H1 (cell line): ENCODE results near the gene DPP4. TPM values are rescaled to one million over a fixed set of nuclear protein-coding genes. Genes with fewer than 3 reads are reported as not detected.

Experiments
- CTCF ChIA-PET: fragments of 300-600 bp; sonication (Branson Sonifier 250); formaldehyde crosslinking; loops from one replicate; lab custom pipeline; 2021; ENCODE audit not compliant: partially characterized antibody; lab: Charles Lee
- POLR2A ChIA-PET: fragments of 300-600 bp; sonication (Branson Sonifier 250); formaldehyde crosslinking; loops from one replicate; lab custom pipeline; 2021; ENCODE audit warnings: inconsistent platforms; ENCODE audit not compliant: partially characterized antibody; lab: Charles Lee
- DNase-seq, 2 experiments: peaks; one replicate each; pipeline versions ENCODE4 v3.0.0 to v3.0.0-alpha.2; 2010 to 2022; ENCODE audit warnings: low spot score in 2 of 2, low read depth in 1 of 2, mixed read lengths in 1 of 2
- FAIRE-seq: peaks from 2 replicates; lab custom pipeline; 2011; peaks lifted over from hg19 to GRCh38; lab: Jason Lieb, UNC
- H2AFZ ChIP-seq: 2 replicates; pipeline ENCODE4 v1.8.1; 2012; ENCODE audit warnings: low read length, inconsistent platforms
- H2AK5ac ChIP-seq: 2 replicates; pipeline ENCODE4 v1.6.1; 2013; ENCODE audit warnings: low read depth, low read length
- H2BK120ac ChIP-seq: replicated peaks from 2 replicates; pipeline ENCODE3; 2013; ENCODE audit warnings: low read depth, low read length, inconsistent platforms
- H2BK12ac ChIP-seq: 2 replicates; pipeline ENCODE4 v1.6.1; 2013; ENCODE audit warnings: low read depth, low read length
- H2BK15ac ChIP-seq: 2 replicates; pipeline ENCODE4 v1.6.1; 2013; ENCODE audit warnings: low read length
- H2BK20ac ChIP-seq: 2 replicates; pipeline ENCODE4 v1.6.1; 2013; ENCODE audit warnings: low read length
- H2BK5ac ChIP-seq: 2 replicates; pipeline ENCODE4 v1.6.1; 2013; ENCODE audit warnings: low read depth, low read length
- H3K14ac ChIP-seq: 2 replicates; pipeline ENCODE4 v1.6.1; 2013; ENCODE audit warnings: inconsistent platforms; ENCODE audit not compliant: insufficient read length
- H3K18ac ChIP-seq: 2 replicates; pipeline ENCODE4 v1.6.1; 2013; ENCODE audit warnings: low read length; ENCODE audit errors: extremely low read depth
- H3K23ac ChIP-seq: 2 replicates; pipeline ENCODE4 v1.6.1; 2013; ENCODE audit warnings: inconsistent platforms; ENCODE audit not compliant: insufficient read length
- H3K23me2 ChIP-seq: 2 replicates; pipeline ENCODE4 v1.6.1; 2013; ENCODE audit warnings: low read depth, low read length
- H3K27ac ChIP-seq: 2 replicates; pipeline ENCODE4 v1.6.1; 2011; ENCODE audit warnings: low read depth, low read length, inconsistent platforms
- H3K27me3 ChIP-seq, 4 experiments: replicated peaks in 1 of 4; 1 replicate in 1 of 4; 2 replicates in 3 of 4; pipeline versions ENCODE4 v1.6.1 to v1.8.1; 2011 to 2013; ENCODE audit warnings: low read length in 3 of 4, mild to moderate bottlenecking in 3 of 4, inconsistent platforms in 2 of 4, mixed read lengths in 2 of 4, moderate library complexity in 1 of 4; ENCODE audit not compliant: control insufficient read depth in 3 of 4, insufficient read depth in 3 of 4; ENCODE audit errors: extremely low read depth in 1 of 4
- H3K36me3 ChIP-seq, 4 experiments: 2 replicates each; pipeline versions ENCODE4 v1.6.1 to v1.8.1; 2011 to 2013; ENCODE audit warnings: mild to moderate bottlenecking in 4 of 4, low read length in 3 of 4, moderate library complexity in 2 of 4, control low read depth in 1 of 4, inconsistent platforms in 1 of 4; ENCODE audit not compliant: insufficient read depth in 4 of 4, control insufficient read depth in 2 of 4
- H3K4ac ChIP-seq: replicated peaks from 2 replicates; pipeline ENCODE3; 2013; ENCODE audit warnings: low read length, low read depth, mixed read lengths, inconsistent platforms; ENCODE audit not compliant: insufficient read length
- H3K4me1 ChIP-seq, 4 experiments: replicated peaks in 1 of 4; 1 replicate in 1 of 4; 2 replicates in 3 of 4; pipeline versions ENCODE4 v1.6.1 to v1.8.1; 2011 to 2013; ENCODE audit warnings: low read length in 3 of 4, inconsistent platforms in 2 of 4, mixed read lengths in 1 of 4; ENCODE audit not compliant: insufficient read depth in 4 of 4, control insufficient read depth in 3 of 4
- H3K4me2 ChIP-seq, 2 experiments: 2 replicates each; pipeline versions ENCODE4 v1.6.1 to v1.8.1; 2011 to 2013; ENCODE audit warnings: low read depth in 2 of 2, low read length in 2 of 2, control low read depth in 1 of 2, inconsistent platforms in 1 of 2, mild to moderate bottlenecking in 1 of 2; ENCODE audit not compliant: insufficient read depth in 1 of 2
- H3K4me3 ChIP-seq, 4 experiments: fragments of 200-600, 300-600 bp in 1 of 4; sonication (generic), shearing (Covaris generic), sonication (Bioruptor Twin) in 1 of 4; 2 replicates each; pipeline versions ENCODE4 v1.5.1 to v1.8.1; 2011 to 2016; ENCODE audit warnings: low read length in 4 of 4, low read depth in 3 of 4, control low read depth in 2 of 4, inconsistent platforms in 2 of 4, mild to moderate bottlenecking in 2 of 4, mixed read lengths in 1 of 4, moderate library complexity in 1 of 4; ENCODE audit not compliant: insufficient read depth in 2 of 4; ENCODE audit errors: extremely low read depth in 1 of 4
- H3K56ac ChIP-seq: replicated peaks from 2 replicates; pipeline ENCODE3; 2013; ENCODE audit warnings: low read depth, mild to moderate bottlenecking, mixed read lengths, low read length, inconsistent platforms; ENCODE audit not compliant: insufficient read length
- H3K79me1 ChIP-seq: 2 replicates; pipeline ENCODE4 v1.6.1; 2013; ENCODE audit warnings: low read depth, low read length, control low read depth
- H3K79me2 ChIP-seq, 2 experiments: 2 replicates each; pipeline versions ENCODE4 v1.6.1 to v1.8.1; 2012 to 2013; ENCODE audit warnings: low read length in 2 of 2, mild to moderate bottlenecking in 2 of 2, inconsistent platforms in 1 of 2; ENCODE audit not compliant: insufficient read depth in 2 of 2, control insufficient read depth in 1 of 2
- H3K9ac ChIP-seq, 4 experiments: replicated peaks in 1 of 4; 1 replicate in 1 of 4; 2 replicates in 3 of 4; pipeline versions ENCODE4 v1.6.1 to v1.8.1; 2011 to 2013; ENCODE audit warnings: low read depth in 3 of 4, low read length in 3 of 4, control low read depth in 2 of 4, mild to moderate bottlenecking in 2 of 4, moderate library complexity in 2 of 4, inconsistent platforms in 1 of 4; ENCODE audit errors: extremely low read depth in 1 of 4
- H3K9me3 ChIP-seq, 2 experiments: 2 replicates each; pipeline versions ENCODE4 v1.6.1 to v1.8.1; 2012 to 2013; ENCODE audit warnings: mild to moderate bottlenecking in 2 of 2, moderate library complexity in 2 of 2, control low read depth in 1 of 2, inconsistent platforms in 1 of 2, low read depth in 1 of 2, low read length in 1 of 2, mixed read lengths in 1 of 2; ENCODE audit not compliant: insufficient read depth in 2 of 2
- H4K20me1 ChIP-seq, 2 experiments: replicated peaks in 1 of 2; 2 replicates each; pipeline versions ENCODE3 to v1.8.1; 2011 to 2013; ENCODE audit warnings: inconsistent platforms in 2 of 2, low read length in 2 of 2, mild to moderate bottlenecking in 1 of 2; ENCODE audit not compliant: insufficient read depth in 2 of 2, control insufficient read depth in 1 of 2
- H4K5ac ChIP-seq: 2 replicates; pipeline ENCODE4 v1.6.1; 2013; ENCODE audit warnings: low read length, low read depth, mixed read lengths, inconsistent platforms; ENCODE audit not compliant: insufficient read length
- H4K8ac ChIP-seq: 2 replicates; pipeline ENCODE4 v1.8.0; 2013; ENCODE audit warnings: mild to moderate bottlenecking, moderate library complexity, low read length, inconsistent platforms; ENCODE audit not compliant: insufficient read depth; ENCODE audit errors: extremely low read depth
- H4K91ac ChIP-seq: replicated peaks from 2 replicates; pipeline ENCODE3; 2013; ENCODE audit warnings: low read length, mixed read lengths, inconsistent platforms; ENCODE audit not compliant: insufficient read length
- CHD2 ChIP-seq: IDR thresholded peaks from 2 replicates; pipeline ENCODE4 v1.6.1; 2012; ENCODE audit warnings: low read length, improper control_type of control experiment
- GTF2F1 ChIP-seq: IDR thresholded peaks from 2 replicates; pipeline ENCODE4 v1.6.1; 2012; ENCODE audit warnings: low read depth, low read length, improper control_type of control experiment, borderline replicate concordance
- HDAC6 ChIP-seq: IDR thresholded peaks from one replicate; pipeline ENCODE4 v1.7.1; 2012; ENCODE audit warnings: low read depth, mild to moderate bottlenecking, inconsistent platforms, low read length, moderate library complexity
- KDM1A ChIP-seq: fragments of 200-600, 300-600 bp; sonication (generic); IDR thresholded peaks from 2 replicates; pipeline ENCODE4 v1.7.1; 2016; ENCODE audit warnings: mild to moderate bottlenecking, low read length, borderline replicate concordance
- NANOG ChIP-seq: IDR thresholded peaks from 2 replicates; pipeline ENCODE4 v1.6.1; 2011; ENCODE audit warnings: low read length, low read depth, mild to moderate bottlenecking, inconsistent platforms; ENCODE audit not compliant: insufficient read depth, poor library complexity, severe bottlenecking
- POLR2A ChIP-seq, 2 experiments: IDR thresholded peaks; 1 replicate in 1 of 2; 2 replicates in 1 of 2; pipeline ENCODE4 v1.6.1; 2011; ENCODE audit warnings: low read depth in 2 of 2, low read length in 2 of 2, mild to moderate bottlenecking in 2 of 2; ENCODE audit errors: control extremely low read depth in 1 of 2
- RBBP5 ChIP-seq: IDR thresholded peaks from 2 replicates; pipeline ENCODE4 v1.7.1; 2012; ENCODE audit warnings: low read depth, mild to moderate bottlenecking, inconsistent platforms, low read length, moderate library complexity, borderline replicate concordance
- SAP30 ChIP-seq: fragments of 300-600 bp; sonication (generic); IDR thresholded peaks from 2 replicates; pipeline ENCODE4 v1.7.1; 2012; ENCODE audit warnings: low read length, moderate library complexity, mild to moderate bottlenecking, inconsistent platforms; ENCODE audit not compliant: insufficient read depth, insufficient replicate concordance
- TCF12 ChIP-seq: IDR thresholded peaks from 2 replicates; pipeline ENCODE4 v1.6.1; 2011; ENCODE audit warnings: low read depth, mild to moderate bottlenecking, low read length
- WGBS, 2 experiments: shearing (Covaris generic) in 1 of 2; methylation state at CpG; one replicate each; pipeline versions ENCODE4 v1.1.6 to v1.1.7; 2013 to 2015; ENCODE audit warnings: low lambda C conversion rate in 2 of 2, mixed read lengths in 2 of 2, inconsistent platforms in 1 of 2, low coverage in 1 of 2, missing lambda C conversion rate in 1 of 2; ENCODE audit not compliant: insufficient replicate concordance in 2 of 2, insufficient coverage in 1 of 2, insufficient read length in 1 of 2; ENCODE audit errors: extremely low coverage in 1 of 2, missing lambda C conversion rate in 1 of 2; 5-methylcytosine and 5-hydroxymethylcytosine counted together
- polyA plus RNA-seq, 7 experiments: library from polyadenylated mRNA; depleted of rRNA in 3 of 7; stranded (reverse) in 5 of 7; unstranded in 2 of 7; fragments of >200 nt in 5 of 7; fragments of 200-250 nt in 2 of 7; gene quantifications; 1 replicate in 5 of 7; 2 replicates in 1 of 7; 4 replicates in 1 of 7; pipeline versions ENCODE4 v1.2.1 to v1.2.3, GENCODE V29; 2011 to 2013; ENCODE audit warnings: missing spikeins in 2 of 7, mixed read lengths in 2 of 7
- total RNA-seq: library from RNA; stranded (reverse); fragmentation: NEBNext Ultra II Directional; extraction: Animal tissue kit (Norgen Biotek cat#: 25700); gene quantifications from 2 replicates; pipeline ENCODE4 v1.2.1, GENCODE V29; 2021
- TF ChIP-seq, protein P1 (sequence below): IDR thresholded peaks from 2 replicates; pipeline ENCODE4 v1.6.1; 2011; ENCODE audit warnings: low read length, improper control_type of control experiment

DPP4 gene
- total and polyA plus RNA-seq, 2 of the 8 experiments (the other 6 are each of a cell fraction or from before 2014, with no cell fraction given), result 1.3 to 3.1 TPM

DNA sequence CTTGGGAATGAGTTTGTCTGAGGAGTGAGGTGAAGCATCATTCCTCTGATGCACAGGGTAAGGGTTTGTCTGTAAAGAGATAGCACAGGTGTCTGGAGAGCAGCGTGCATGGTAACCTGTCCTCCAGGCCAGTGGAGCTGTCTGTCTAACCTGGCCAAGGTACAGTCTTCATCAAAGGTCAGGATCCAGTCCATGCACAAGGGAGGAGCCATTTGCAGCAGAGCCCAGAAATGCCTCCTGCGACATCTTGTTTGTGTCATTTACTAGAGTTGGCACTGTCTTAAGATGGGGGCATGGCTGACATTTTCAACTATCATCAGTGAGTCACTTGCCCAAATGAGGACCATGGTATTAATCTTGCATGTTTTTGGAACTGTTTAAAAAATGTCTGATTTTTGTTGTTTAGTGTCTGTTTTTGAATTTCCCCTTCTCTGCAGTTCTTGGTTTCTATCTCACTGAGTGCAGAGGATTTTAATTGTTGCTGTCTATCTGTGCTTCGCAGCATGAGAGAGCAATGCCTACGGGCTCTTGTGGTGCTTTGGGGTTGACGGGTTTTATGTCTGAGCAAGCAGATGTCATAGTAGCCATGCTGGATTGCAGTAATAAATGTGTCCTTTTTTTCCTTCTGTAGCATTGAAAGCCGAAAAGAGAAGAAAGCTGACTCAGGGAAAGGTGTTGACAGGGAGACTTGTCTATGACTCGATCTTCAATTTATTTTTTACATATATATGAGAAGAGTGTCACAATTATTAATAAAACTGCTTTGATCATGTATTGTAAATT, 91.3 kb downstream of the DPP4 start:
- Histone ChIP-seq H3K79me2 (no peaks in the 10 kb centered on the region), H2BK5ac (no peak overlapping the region), H3K18ac (no peak overlapping the region), H3K27me3 (no peaks in the 10 kb centered on the region), H2BK120ac (no peak overlapping the region), H3K79me1 (no peaks in the 10 kb centered on the region), H3K27ac (no peak overlapping the region), H3K23ac (no peak overlapping the region), H3K14ac (no peak overlapping the region), H2BK20ac (no peak overlapping the region), H3K4me2 (no peak overlapping the region), H3K36me3 (no peaks in the 10 kb centered on the region), H2AK5ac (no peak overlapping the region), H3K56ac (no peak overlapping the region), H4K8ac (no peak overlapping the region), H3K4ac (no peak overlapping the region), H4K20me1 (no peaks in the 10 kb centered on the region), H4K5ac (no peak overlapping the region), H2BK15ac (no peak overlapping the region), H2BK12ac (no peak overlapping the region), H3K9ac (no peak overlapping the region), H3K4me1 (no peaks in the 10 kb centered on the region), H4K91ac (no peak overlapping the region), H2AFZ (no peak overlapping the region), H3K23me2 (no peaks in the 10 kb centered on the region), H3K9me3 (no peaks in the 10 kb centered on the region), H3K4me3 (no peak overlapping the region)
- WGBS, 2 experiments, result 91% methylated on average over 7 of the region's 7 CpGs; no CpG with 5 or more reads in 1 of the 2 experiments
- CTCF ChIA-PET, result interaction anchor here (1.3 to 1.4 kb wide), 2 partner anchors 7 to 140 kb away, joined by 3 to 5 read pairs; no protein-coding TSS in a partner anchor
- no peak for TF ChIP-seq CHD2
- TF ChIP-seq HDAC6, result no peak
- no peak for TF ChIP-seq TCF12
- TF ChIP-seq NANOG, result no peak
- no peak for TF ChIP-seq RBBP5
- no peak for TF ChIP-seq KDM1A
- TF ChIP-seq POLR2A (IDR thresholded peaks at IDR 0.05; ENCODE audit: control extremely low read depth in 1 of 2, low read depth in 2 of 2, low read length in 2 of 2), result no peak
- no peak for TF ChIP-seq SAP30
- no peak for TF ChIP-seq GTF2F1
- TF ChIP-seq, protein P1, sequence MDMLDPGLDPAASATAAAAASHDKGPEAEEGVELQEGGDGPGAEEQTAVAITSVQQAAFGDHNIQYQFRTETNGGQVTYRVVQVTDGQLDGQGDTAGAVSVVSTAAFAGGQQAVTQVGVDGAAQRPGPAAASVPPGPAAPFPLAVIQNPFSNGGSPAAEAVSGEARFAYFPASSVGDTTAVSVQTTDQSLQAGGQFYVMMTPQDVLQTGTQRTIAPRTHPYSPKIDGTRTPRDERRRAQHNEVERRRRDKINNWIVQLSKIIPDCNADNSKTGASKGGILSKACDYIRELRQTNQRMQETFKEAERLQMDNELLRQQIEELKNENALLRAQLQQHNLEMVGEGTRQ, result no peak
- no peak for DNase-seq
- no peak for FAIRE-seq
- POLR2A ChIA-PET, result no interaction called here
